DOHH2 (cell line): Measurements from ENCODE around the gene DKK3.

Experiments
- EZH2phosphoT487 ChIP-seq: fragments of 200-600 bp; sonication (generic); IDR thresholded peaks from 2 replicates; pipeline ENCODE4 v1.6.1; 2017; ENCODE audit warnings: borderline replicate concordance, mild to moderate bottlenecking, antibody characterized with exemption, low read length, moderate library complexity, mixed read lengths
- TF ChIP-seq, protein P1 (sequence below): fragments of 200-600 bp; sonication (generic); IDR thresholded peaks from one replicate; pipeline ENCODE4 v1.5.1; 2014; ENCODE audit warnings: antibody characterized with exemption, mild to moderate bottlenecking, low read depth, low read length; ENCODE audit not compliant: poor library complexity, severe bottlenecking

DNA sequence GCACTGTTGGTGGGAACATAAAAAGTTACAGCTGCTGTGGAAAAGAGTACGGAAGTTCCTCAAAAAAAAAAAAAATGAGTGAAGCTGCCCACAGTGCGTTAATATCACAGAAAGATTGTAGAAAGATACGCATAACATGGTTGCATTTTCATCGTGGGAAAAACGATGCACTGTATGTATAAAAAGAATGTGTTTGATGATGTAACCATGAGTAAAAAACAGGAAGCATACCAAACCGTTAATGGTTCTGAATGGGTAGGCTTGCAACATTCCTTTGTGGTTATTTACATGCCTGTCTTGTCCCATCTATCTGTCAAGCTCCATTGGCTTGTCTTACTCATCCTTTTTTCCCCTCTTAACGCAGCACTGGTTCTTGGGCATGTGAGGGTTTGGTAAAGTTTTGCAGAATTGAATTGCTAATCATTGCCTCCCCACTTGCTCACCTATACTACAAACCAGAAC, 33.8 kb upstream of the DKK3 start:
- TF ChIP-seq EZH2phosphoT487: no peak
- TF ChIP-seq, protein P1, sequence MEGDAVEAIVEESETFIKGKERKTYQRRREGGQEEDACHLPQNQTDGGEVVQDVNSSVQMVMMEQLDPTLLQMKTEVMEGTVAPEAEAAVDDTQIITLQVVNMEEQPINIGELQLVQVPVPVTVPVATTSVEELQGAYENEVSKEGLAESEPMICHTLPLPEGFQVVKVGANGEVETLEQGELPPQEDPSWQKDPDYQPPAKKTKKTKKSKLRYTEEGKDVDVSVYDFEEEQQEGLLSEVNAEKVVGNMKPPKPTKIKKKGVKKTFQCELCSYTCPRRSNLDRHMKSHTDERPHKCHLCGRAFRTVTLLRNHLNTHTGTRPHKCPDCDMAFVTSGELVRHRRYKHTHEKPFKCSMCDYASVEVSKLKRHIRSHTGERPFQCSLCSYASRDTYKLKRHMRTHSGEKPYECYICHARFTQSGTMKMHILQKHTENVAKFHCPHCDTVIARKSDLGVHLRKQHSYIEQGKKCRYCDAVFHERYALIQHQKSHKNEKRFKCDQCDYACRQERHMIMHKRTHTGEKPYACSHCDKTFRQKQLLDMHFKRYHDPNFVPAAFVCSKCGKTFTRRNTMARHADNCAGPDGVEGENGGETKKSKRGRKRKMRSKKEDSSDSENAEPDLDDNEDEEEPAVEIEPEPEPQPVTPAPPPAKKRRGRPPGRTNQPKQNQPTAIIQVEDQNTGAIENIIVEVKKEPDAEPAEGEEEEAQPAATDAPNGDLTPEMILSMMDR: no peak
